Stimulated activated memory B cell treated with anti-CD40 and anti-IgM and Interleukin-4, amounts not matched to agents 10 μg/mL and 1 μg/mL and 100 μg/mL, for 72 hours (primary cell): Measurements from ENCODE around the gene OR10H4.
"Not testable (repeated sequence)": the region's sequence is repeated elsewhere in the genome, so short reads cannot be mapped to it uniquely, and the experiment has no call there.

Experiments used
- ATAC-seq: fragments of 150-1000 bp; cut with Tn5 transposase; 2 replicates; pipeline ENCODE4 v1.10.0; 2021
- H3K27ac Mint-ChIP-seq: one replicate; pipeline ENCODE4 v1.8.0; 2022; ENCODE audit warnings: mild to moderate bottlenecking, mixed read lengths
- H3K27me3 Mint-ChIP-seq: one replicate; pipeline ENCODE4 v1.8.0; 2022; ENCODE audit warnings: mixed read lengths
- H3K36me3 Mint-ChIP-seq: one replicate; pipeline ENCODE4 v1.8.0; 2022; ENCODE audit warnings: mixed read lengths
- H3K4me1 Mint-ChIP-seq: one replicate; pipeline ENCODE4 v1.8.0; 2022; ENCODE audit warnings: mixed read lengths
- H3K4me3 Mint-ChIP-seq: one replicate; pipeline ENCODE4 v1.8.0; 2022; ENCODE audit warnings: mild to moderate bottlenecking, moderate library complexity, mixed read lengths
- H3K9me3 Mint-ChIP-seq: one replicate; pipeline ENCODE4 v1.8.0; 2022; ENCODE audit warnings: mixed read lengths

The OR10H4 gene

GRCh38 chr19:15948223-15949058 is at the start of gene OR10H4:
Gene OR10H4, plus strand, starts transcription at chr19:15949008. Its CDS starts 0 bp downstream, at chr19:15949008.
- Mint-ChIP-seq H3K27ac (no peak within 1 kb of the TSS), H3K9me3 (peaks cover 16% of the 10 kb centered on the region), H3K4me3 (no peak within 1 kb of the TSS), H3K27me3 (peaks cover 66% of the 10 kb centered on the region), H3K36me3 (peaks cover 7% of the 10 kb centered on the region), H3K4me1 (no peaks in the 10 kb centered on the region)
- ATAC-seq, result no peak

GRCh38 chr19:15899561-15899960 is 49.2 kb upstream of the OR10H4 start:
- H3K27me3 Mint-ChIP-seq, result peaks cover 58% of the 10 kb centered on the region
- not testable (repeated sequence) for H3K9me3 Mint-ChIP-seq, H3K27ac Mint-ChIP-seq, H3K4me1 Mint-ChIP-seq, ATAC-seq, H3K4me3 Mint-ChIP-seq, H3K36me3 Mint-ChIP-seq

- H3K4me3 Mint-ChIP-seq, H3K4me1 Mint-ChIP-seq, H3K36me3 Mint-ChIP-seq, H3K9me3 Mint-ChIP-seq, ATAC-seq, H3K27ac Mint-ChIP-seq: not testable (repeated sequence)
- H3K27me3 Mint-ChIP-seq, result peaks cover 58% of the 10 kb centered on the region
Measured at GRCh38 chr19:15900032-15900431, 48.8 kb upstream of the OR10H4 start.

- peaks cover 10% of the 10 kb centered on the region for H3K9me3 Mint-ChIP-seq
- no peak overlapping the region for H3K27ac Mint-ChIP-seq
- H3K4me3 Mint-ChIP-seq, result no peak overlapping the region
- no peaks in the 10 kb centered on the region for H3K36me3 Mint-ChIP-seq
- ATAC-seq, result no peak
- no peaks in the 10 kb centered on the region for H3K4me1 Mint-ChIP-seq
- peaks cover 58% of the 10 kb centered on the region for H3K27me3 Mint-ChIP-seq
Measured at GRCh38 chr19:15900504-15900903, 48.3 kb upstream of the OR10H4 start.

GRCh38 chr19:15902254-15902653 is 46.6 kb upstream of the OR10H4 start:
- no peak for ATAC-seq
- Mint-ChIP-seq H3K9me3 (peaks cover 6% of the 10 kb centered on the region), H3K4me1 (no peaks in the 10 kb centered on the region), H3K27ac (no peak overlapping the region), H3K4me3 (no peak overlapping the region), H3K36me3 (no peaks in the 10 kb centered on the region), H3K27me3 (peaks cover 58% of the 10 kb centered on the region)

- not testable (repeated sequence) for H3K36me3 Mint-ChIP-seq, H3K4me1 Mint-ChIP-seq, H3K4me3 Mint-ChIP-seq, H3K27ac Mint-ChIP-seq, ATAC-seq, H3K9me3 Mint-ChIP-seq
- H3K27me3 Mint-ChIP-seq, result peaks cover 59% of the 10 kb centered on the region
Measured at GRCh38 chr19:15902898-15903297, 45.9 kb upstream of the OR10H4 start.

- peaks cover 9% of the 10 kb centered on the region for H3K9me3 Mint-ChIP-seq
- no peak for ATAC-seq
- no peak overlapping the region for H3K27ac Mint-ChIP-seq
- no peaks in the 10 kb centered on the region for H3K36me3 Mint-ChIP-seq
- peaks cover 60% of the 10 kb centered on the region for H3K27me3 Mint-ChIP-seq
- H3K4me1 Mint-ChIP-seq, result no peaks in the 10 kb centered on the region
- H3K4me3 Mint-ChIP-seq, result no peak overlapping the region
Measured at GRCh38 chr19:15905026-15905425, 43.8 kb upstream of the OR10H4 start.

GRCh38 chr19:15911599-15912235 is 37.1 kb upstream of the OR10H4 start:
- H3K27ac Mint-ChIP-seq, result no peak overlapping the region
- peaks cover 7% of the 10 kb centered on the region for H3K4me1 Mint-ChIP-seq
- peaks cover 66% of the 10 kb centered on the region for H3K27me3 Mint-ChIP-seq
- no peak overlapping the region for H3K4me3 Mint-ChIP-seq
- peaks cover 6% of the 10 kb centered on the region for H3K9me3 Mint-ChIP-seq
- no peak for ATAC-seq
- H3K36me3 Mint-ChIP-seq, result no peaks in the 10 kb centered on the region

GRCh38 chr19:15913384-15913783 is 35.4 kb upstream of the OR10H4 start:
- ATAC-seq, result no peak
- Mint-ChIP-seq H3K27me3 (peaks cover 55% of the 10 kb centered on the region), H3K36me3 (no peaks in the 10 kb centered on the region), H3K27ac (no peak overlapping the region), H3K9me3 (peaks cover 2% of the 10 kb centered on the region), H3K4me3 (no peak overlapping the region), H3K4me1 (peaks cover 7% of the 10 kb centered on the region)

GRCh38 chr19:15913830-15914229 is 35.0 kb upstream of the OR10H4 start:
- Mint-ChIP-seq H3K27me3 (peaks cover 55% of the 10 kb centered on the region), H3K4me3 (no peak overlapping the region), H3K9me3 (peaks cover 2% of the 10 kb centered on the region), H3K4me1 (peaks cover 7% of the 10 kb centered on the region), H3K27ac (no peak overlapping the region), H3K36me3 (no peaks in the 10 kb centered on the region)
- ATAC-seq, result no peak

GRCh38 chr19:15915109-15915508 is 33.7 kb upstream of the OR10H4 start:
- ATAC-seq, result no peak
- Mint-ChIP-seq H3K9me3 (peaks cover 2% of the 10 kb centered on the region), H3K4me3 (no peak overlapping the region), H3K36me3 (no peaks in the 10 kb centered on the region), H3K27ac (no peak overlapping the region), H3K4me1 (peaks cover 7% of the 10 kb centered on the region), H3K27me3 (peaks cover 48% of the 10 kb centered on the region)

- Mint-ChIP-seq H3K9me3 (peaks cover 2% of the 10 kb centered on the region), H3K27me3 (peaks cover 43% of the 10 kb centered on the region), H3K4me1 (no peaks in the 10 kb centered on the region), H3K27ac (no peak overlapping the region), H3K4me3 (no peak overlapping the region), H3K36me3 (no peaks in the 10 kb centered on the region)
- no peak for ATAC-seq
Measured at GRCh38 chr19:15919243-15919642, 29.6 kb upstream of the OR10H4 start.

GRCh38 chr19:15922021-15922420 is 26.8 kb upstream of the OR10H4 start:
- Mint-ChIP-seq H3K27me3 (peaks cover 48% of the 10 kb centered on the region), H3K4me3 (no peak overlapping the region), H3K4me1 (no peaks in the 10 kb centered on the region), H3K9me3 (no peaks in the 10 kb centered on the region), H3K36me3 (no peaks in the 10 kb centered on the region), H3K27ac (no peak overlapping the region)
- ATAC-seq, result no peak

GRCh38 chr19:15923702-15924101 is 25.1 kb upstream of the OR10H4 start:
- H3K27me3 Mint-ChIP-seq, result peaks cover 65% of the 10 kb centered on the region
- no peaks in the 10 kb centered on the region for H3K4me1 Mint-ChIP-seq

GRCh38 chr19:15926484-15926883 is 22.3 kb upstream of the OR10H4 start:
- Mint-ChIP-seq H3K4me3 (no peak overlapping the region), H3K36me3 (peaks cover 7% of the 10 kb centered on the region), H3K27me3 (peaks cover 80% of the 10 kb centered on the region), H3K9me3 (peaks cover 7% of the 10 kb centered on the region), H3K27ac (no peak overlapping the region), H3K4me1 (no peaks in the 10 kb centered on the region)
- no peak for ATAC-seq

More at GRCh38 chr19:15923702-15924101, 25.1 kb upstream of the OR10H4 start:
- Mint-ChIP-seq H3K27ac (no peak overlapping the region), H3K4me3 (no peak overlapping the region), H3K9me3 (no peaks in the 10 kb centered on the region), H3K36me3 (no peaks in the 10 kb centered on the region)
- no peak for ATAC-seq

GRCh38 chr19:15928321-15928720 is 20.5 kb upstream of the OR10H4 start:
- Mint-ChIP-seq H3K27ac (no peak overlapping the region), H3K27me3 (peaks cover 74% of the 10 kb centered on the region), H3K4me3 (no peak overlapping the region), H3K36me3 (peaks cover 7% of the 10 kb centered on the region), H3K4me1 (no peaks in the 10 kb centered on the region), H3K9me3 (peaks cover 7% of the 10 kb centered on the region)
- no peak for ATAC-seq
